Neural progenitor cell (in vitro differentiated cells): ENCODE measurements around the gene SLC22A23.

Experiments
- EZH2 ChIP-seq: fragments of 200-600 bp; sonication (generic); IDR thresholded peaks from 2 replicates; pipeline ENCODE4 v1.6.1; 2017; ENCODE audit warnings: antibody characterized with exemption, mild to moderate bottlenecking, moderate library complexity
- TF ChIP-seq, protein P1 (sequence below): fragments of 200-600 bp; sonication (generic); IDR thresholded peaks from 2 replicates; pipeline ENCODE4 v1.5.1; 2017; ENCODE audit warnings: antibody characterized with exemption, mild to moderate bottlenecking

DNA sequence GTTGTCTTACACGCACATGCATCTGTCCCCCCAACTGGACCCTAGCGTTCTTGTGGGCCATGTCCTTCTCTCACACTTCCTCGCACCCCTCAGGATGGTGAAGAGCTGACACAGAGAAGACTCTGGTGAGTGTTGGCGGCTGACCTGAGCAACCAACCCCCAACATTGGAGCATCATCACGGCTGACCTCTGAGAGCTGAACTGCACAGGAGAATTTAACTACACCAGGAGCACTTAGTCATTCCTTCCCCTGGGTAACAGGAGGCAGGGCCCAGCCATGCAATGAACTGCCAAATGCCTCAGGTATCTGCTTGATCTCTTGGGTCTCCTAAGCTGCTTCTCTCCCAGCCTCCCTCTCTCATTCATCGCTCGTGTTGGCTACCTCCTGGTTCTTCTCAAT is 109.6 kb downstream of the SLC22A23 start:
- TF ChIP-seq, protein P1, sequence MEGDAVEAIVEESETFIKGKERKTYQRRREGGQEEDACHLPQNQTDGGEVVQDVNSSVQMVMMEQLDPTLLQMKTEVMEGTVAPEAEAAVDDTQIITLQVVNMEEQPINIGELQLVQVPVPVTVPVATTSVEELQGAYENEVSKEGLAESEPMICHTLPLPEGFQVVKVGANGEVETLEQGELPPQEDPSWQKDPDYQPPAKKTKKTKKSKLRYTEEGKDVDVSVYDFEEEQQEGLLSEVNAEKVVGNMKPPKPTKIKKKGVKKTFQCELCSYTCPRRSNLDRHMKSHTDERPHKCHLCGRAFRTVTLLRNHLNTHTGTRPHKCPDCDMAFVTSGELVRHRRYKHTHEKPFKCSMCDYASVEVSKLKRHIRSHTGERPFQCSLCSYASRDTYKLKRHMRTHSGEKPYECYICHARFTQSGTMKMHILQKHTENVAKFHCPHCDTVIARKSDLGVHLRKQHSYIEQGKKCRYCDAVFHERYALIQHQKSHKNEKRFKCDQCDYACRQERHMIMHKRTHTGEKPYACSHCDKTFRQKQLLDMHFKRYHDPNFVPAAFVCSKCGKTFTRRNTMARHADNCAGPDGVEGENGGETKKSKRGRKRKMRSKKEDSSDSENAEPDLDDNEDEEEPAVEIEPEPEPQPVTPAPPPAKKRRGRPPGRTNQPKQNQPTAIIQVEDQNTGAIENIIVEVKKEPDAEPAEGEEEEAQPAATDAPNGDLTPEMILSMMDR, result no peak
- TF ChIP-seq EZH2, result no peak
